GM12864 (cell line): ENCODE results near the gene TIMM50.

Experiments used
- DNase-seq: peaks from one replicate; pipeline ENCODE4 v3.0.0-alpha.2; 2011; ENCODE audit warnings: low read depth
- H3K4me3 ChIP-seq: 2 replicates; pipeline ENCODE4 v1.5.1; 2011; ENCODE audit warnings: mild to moderate bottlenecking, low read depth, low read length, control low read depth
- CTCF ChIP-seq: IDR thresholded peaks from 2 replicates; pipeline ENCODE4 v1.5.1; 2011; ENCODE audit warnings: low read depth, mild to moderate bottlenecking, moderate library complexity, low read length, control low read depth, inconsistent platforms; ENCODE audit errors: missing control alignments

The TIMM50 gene

GRCh38 chr19:39501340-39501739 is 20.7 kb downstream of the TIMM50 start:
- TF ChIP-seq CTCF = no peak
- DNase-seq = no peak
- H3K4me3 ChIP-seq = no peak overlapping the region

GRCh38 chr19:39502640-39503417 is 22.2 kb downstream of the TIMM50 start:
- no peak for DNase-seq
- peak; percentile 90 for TF ChIP-seq CTCF
- no peak overlapping the region for H3K4me3 ChIP-seq

- DNase-seq = no peak
- H3K4me3 ChIP-seq = no peak overlapping the region
- no peak for TF ChIP-seq CTCF
Measured at GRCh38 chr19:39506598-39506943, 25.9 kb downstream of the TIMM50 start.

GRCh38 chr19:39506944-39507714 is 26.5 kb downstream of the TIMM50 start:
- TF ChIP-seq CTCF = no peak
- DNase-seq = peak; percentile 41
- peak overlapping the region; percentile 61 for H3K4me3 ChIP-seq

GRCh38 chr19:39507715-39508364 is 27.2 kb downstream of the TIMM50 start:
- TF ChIP-seq CTCF = no peak
- H3K4me3 ChIP-seq = peak overlapping the region; percentile 61
- DNase-seq = no peak

GRCh38 chr19:39508629-39509028 is 28.0 kb downstream of the TIMM50 start:
- no peak for DNase-seq
- TF ChIP-seq CTCF = no peak
- no peak overlapping the region for H3K4me3 ChIP-seq
